A204.1 (cell line): Measurements from ENCODE around the gene ANAPC2.

Source experiments
- FAIRE-seq: peaks from 2 replicates; lab custom pipeline; 2012; peaks lifted over from hg19 to GRCh38; lab: Jason Lieb, UNC

The ANAPC2 gene

DNA sequence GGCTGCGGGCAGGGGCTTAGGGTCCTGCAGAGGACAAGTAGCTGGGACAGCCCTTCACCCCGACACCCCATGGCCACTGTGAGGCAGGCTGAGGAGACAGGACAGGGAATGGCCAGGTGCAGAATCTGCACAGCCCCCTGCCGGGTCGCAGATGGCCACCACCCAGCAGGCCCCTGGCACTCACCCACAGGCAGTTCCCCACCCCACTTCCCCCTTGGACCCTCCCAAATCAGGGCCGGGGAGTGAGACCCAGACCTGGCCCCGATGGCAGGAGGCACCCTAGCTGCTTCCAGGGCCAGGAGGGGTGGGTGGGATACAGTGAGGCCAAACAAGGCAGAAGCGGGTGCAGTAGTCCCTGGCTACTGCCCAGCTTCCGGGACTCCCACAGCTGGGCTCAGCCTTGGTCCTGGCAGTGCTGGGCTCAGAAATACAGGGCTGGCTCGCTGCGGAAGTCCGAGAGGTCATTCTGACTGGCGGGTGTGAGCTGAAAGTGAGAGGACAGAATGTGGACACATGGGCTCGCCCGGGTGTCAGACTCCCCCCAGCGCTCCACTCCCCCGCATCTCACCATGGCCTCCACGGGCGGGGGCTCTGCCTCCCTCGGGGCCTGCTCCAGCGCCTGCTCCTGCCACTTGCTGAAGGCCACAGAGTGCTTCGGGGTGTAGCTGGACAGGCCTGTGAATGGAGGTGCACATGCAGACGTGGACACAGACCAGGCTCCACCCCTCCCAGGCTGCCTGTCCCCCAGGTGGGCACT is 3.5 kb upstream of the ANAPC2 start:
- no peak for FAIRE-seq

DNA sequence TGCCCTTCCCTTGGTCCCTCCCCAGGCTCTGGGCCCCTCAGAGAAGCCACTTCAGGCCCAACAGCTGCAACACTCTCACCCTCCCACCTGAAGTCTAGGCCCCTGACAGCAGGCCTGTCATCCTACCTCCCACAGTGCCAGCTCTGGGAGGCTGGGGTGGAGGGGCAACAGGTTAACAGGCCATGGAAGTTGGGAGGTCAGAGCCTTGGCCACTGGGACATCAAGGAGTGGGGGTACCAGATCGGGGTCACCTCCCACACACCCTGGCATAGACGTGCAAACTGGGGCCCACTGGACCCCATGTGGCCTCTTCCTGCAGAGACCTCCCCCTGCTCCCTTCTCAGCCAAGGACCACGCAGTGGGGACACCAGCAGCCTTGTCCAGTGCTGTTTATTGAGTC is 2.9 kb upstream of the ANAPC2 start:
- FAIRE-seq: no peak

DNA sequence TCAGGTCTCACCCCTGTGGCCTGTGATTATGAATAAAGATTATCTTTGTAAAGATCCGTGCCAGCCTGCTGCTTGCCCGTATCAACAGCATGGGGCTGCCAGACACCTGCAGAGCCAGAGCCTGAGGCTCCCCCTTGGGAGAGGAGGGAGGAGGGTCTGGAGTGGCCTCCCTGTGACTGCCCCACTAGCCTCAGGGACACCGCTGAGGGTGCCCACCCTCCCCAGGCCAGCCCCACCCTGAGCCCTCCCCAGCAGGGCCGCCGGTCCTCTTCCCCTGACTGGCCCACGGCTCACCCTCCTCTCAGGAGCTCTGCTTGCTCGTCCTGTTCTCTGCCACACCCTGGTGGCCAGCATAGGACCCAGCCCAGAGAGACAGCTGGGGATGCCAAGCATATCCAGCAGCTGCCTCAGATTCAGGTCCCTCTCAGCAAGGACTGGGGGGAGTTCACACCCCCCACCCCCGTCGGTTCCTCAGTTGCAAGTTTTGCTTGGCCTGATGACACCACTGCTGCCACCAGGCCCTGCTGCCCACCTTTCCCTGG is 2.0 kb upstream of the ANAPC2 start:
- FAIRE-seq: no peak

DNA sequence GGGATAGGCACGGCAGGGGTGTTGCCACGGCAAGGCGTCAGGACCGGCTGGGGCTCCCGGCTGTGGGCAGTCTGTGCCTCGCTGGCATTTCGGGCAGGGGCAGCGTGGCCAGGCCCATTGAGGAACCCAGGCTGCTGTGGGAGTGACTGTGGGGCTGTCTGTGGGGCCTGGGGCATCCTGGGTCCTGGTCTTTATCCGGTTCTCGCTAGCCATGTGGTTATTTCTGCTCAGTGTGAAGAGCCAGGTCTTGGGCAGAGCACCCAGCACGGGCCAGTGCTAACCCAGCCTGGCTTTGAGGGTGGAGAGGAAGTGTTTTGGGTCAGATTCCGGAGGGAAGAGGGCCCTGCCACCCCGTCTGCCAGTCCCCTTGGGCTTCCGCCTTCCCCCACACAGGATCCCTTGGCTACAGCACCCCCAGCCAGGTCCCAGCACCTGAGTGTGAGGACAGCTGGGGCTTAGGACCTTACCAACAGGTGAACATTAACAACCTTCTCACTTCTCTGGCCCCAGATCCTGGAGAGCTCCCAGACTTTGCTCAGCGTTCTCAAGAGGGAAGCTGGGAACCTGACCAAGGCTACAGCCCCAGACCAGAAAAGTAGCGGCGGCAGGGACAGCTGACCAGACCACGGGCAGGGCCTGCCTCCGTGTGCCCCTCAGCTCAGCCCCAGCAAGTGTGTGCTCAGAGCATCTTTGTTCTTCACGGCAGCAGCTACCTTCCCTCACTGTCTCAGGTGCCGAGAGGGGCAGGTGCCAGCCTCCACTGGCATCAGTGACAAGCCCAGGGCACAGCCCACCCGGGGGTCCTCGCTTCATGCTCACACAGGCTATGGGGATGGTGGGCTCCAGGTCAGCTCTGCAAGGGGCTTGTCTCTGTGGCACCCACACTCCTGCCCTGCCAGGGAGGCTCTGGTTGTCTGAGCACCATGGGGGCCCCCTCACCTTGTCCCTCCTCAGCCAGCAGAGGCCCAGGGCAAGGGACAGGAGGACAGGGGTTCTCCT is 1.2 kb upstream of the ANAPC2 start:
- FAIRE-seq: no peak

DNA sequence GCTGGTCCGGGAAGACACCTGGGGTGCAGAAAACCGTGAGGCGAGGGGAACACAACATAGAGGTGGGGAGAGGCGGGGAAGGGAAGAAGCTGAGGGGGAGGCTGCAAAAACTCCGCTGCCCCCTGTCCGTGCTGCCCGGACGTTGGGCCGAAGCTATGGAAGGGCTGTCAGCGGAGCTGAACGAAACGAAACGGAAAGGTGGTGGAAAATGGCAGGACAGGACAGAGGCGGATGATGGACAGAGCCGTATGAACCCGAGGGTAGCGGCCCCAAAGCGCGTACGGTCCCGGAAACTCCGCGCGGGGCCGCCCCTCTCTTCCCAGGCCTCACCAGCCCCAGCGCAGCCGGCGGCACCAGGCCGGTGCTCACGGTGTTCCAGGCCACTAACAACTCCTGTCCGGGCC is 272 bp downstream of the ANAPC2 start:
- FAIRE-seq: no peak

DNA sequence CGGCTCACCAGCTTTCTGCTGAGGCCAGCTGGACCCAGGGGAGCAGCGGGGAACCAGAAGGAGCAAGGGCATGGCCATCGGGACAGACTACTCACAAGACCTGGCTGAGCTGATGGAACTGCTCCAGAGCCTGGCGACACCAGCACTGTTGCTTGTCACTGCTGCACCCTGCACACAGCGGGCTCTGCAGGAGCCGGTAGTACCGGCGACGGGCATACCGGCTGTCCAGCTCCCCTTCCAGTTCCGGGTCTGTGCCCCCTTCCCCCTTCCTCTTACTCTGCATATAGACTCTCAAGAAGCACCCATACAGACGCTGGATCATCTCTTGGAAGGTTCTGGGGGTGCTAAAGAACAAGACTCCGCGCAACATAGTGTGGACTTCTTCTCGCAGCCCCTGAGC is 974 bp downstream of the ANAPC2 start:
- FAIRE-seq: no peak

DNA sequence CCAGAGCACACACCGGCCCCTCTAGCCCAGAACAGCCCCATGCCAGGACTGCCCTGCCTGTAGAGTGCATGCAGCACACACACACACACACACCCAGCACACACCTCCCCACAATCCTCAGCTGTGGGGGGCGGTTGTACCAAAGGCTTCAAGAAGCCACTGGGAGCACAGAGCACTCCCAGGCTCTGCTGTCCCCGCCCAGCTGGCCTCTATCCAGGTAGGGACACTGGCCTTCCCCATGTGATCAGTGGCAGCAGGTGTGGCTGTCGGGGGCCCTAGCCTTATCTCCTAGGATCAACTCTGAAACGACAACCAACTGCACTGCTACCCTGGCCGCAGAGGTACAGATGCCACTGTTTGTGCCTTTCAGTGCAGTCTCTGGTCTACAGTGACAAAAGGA is 2.0 kb downstream of the ANAPC2 start:
- FAIRE-seq: no peak

DNA sequence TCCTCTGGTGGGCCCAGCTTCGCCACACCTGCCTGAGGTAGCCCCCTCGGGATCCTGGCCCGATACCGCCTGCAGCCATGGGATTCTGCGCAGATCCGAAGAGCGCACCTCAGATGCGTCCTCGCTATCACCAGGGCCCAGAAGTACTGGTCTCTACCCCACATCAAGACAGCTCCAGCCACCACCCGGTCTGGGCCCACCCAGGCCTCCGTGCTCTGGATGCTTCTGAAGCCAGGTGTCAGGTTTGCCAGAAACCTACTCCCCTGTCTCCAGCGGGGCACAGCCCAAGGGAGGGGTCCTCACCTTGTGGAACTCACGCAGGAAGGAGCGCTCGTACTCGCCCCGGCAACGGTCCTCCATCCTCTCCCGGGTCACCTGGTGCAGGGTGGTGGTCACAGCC is 2.4 kb downstream of the ANAPC2 start:
- no peak for FAIRE-seq

DNA sequence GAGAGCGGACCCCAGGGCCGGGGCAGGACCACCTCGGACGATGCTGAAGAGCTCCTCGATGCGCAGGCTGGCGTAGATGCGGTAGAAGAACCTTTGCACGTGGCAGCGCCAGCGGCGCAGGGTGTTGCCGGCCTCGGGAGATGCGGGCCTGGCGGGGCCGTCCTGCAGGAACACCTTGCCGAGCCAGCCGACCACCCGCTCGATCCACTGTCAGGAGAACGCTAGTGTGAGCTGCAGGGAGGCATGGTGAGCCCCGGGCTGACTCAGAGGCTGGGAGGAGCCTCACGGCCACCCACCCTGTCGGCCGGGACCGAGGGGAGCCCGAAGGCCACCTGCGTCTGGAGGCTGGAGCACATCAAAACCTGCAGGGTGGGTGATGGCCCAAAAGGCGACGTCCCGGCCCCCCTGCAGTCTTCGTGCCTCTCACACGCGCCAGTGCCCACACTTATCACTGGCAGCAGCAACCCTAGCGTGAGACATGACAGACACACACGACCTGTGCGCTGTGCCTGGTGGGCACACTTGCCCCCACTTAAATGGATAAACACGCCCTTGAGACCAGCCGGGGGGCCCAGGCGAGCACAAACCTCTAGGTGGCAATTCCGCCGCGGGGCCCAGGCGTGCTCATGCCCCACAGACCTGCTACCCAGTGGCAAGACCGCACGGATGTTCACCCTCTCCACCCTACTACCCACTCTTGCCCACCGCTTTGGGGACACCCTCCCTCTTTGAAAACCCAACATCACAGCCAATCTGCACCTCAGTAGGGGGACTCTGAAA is 3.3 kb downstream of the ANAPC2 start:
- no peak for FAIRE-seq

DNA sequence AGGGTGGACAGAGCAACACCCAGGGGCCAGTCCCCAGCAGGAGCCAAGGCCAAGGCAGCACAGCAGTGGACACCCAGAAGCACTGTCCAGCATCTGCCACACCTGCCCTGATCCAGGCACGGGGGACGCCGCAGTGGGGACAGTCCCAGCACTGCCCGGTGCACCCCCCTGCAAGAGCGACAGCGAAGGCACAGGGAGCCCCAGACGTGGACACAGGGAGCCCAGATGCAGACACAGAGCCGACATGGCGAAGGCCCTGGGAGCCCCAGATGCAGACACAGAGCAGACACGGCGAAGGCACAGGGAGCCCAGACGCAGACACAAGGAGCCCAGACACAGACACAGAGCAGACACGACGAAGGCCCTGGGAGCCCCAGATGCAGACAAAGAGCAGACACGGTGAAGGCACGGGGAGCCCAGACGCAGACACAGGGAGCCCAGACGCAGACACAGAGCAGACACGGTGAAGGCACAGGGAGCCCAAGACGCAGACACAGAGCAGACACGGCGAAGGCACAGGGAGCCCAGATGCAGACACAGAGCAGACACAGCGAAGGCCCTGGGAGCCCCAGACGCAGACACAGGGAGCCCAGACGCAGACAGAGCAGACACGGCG is 4.3 kb downstream of the ANAPC2 start:
- FAIRE-seq: no peak

DNA sequence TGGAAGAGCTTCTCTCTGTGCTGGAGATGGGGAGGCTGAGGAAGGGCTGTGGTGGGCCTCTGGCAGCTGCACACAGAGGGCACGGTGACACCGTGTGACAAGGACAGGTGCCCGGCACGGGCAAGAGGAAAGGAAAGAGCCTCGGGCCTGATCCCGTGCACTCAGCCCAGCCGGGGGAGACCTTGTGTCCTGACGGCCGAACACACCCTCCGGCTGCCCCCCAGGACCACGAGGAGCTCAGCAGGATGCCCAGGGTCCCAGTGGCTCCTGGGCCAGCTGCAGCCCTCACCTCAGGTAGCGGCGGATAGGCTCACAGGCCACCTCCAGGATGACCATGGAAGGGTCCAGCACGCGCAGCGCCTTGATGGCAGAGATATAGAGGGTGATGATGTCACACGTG is 5.5 kb downstream of the ANAPC2 start:
- FAIRE-seq: no peak

DNA sequence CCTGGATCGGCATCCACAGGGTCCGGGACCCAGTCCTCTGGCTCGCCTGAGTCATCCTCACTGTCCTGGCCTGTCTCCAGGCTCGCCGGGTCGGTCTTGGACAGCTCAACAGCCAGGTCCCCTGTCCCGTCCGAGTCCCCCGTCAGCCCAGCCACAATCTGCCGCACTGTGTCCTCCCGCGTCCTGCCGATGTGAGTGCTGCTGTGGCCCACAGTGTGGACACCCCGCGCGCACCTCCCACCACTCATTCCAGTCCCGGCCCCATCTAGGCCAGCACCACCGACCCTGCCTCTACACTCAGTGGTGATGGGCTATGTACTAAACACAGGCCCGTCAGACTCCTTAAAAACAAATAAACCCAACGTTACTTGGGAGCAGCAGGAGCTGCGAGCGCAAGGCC is 6.7 kb downstream of the ANAPC2 start:
- FAIRE-seq: no peak

DNA sequence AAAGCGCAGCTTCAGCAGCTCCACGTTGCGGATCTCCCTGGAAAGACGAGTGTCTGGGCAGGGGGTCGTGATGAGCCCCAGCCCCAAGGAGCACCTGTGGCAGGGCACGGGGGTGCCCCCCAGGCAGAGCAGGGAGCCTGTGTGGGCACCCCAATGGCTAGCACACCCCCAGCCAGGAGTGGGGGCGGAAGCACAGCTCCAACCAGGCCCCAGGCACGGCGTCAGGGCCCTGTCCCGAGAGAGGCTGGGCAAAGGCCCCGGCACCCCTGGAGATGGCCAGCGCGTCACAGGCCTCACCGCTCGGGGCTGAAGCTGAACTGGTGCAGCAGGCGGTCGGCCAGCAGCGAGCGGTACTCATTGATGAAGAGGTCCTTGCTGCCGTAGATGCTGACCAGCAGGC is 7.9 kb downstream of the ANAPC2 start:
- FAIRE-seq: no peak

DNA sequence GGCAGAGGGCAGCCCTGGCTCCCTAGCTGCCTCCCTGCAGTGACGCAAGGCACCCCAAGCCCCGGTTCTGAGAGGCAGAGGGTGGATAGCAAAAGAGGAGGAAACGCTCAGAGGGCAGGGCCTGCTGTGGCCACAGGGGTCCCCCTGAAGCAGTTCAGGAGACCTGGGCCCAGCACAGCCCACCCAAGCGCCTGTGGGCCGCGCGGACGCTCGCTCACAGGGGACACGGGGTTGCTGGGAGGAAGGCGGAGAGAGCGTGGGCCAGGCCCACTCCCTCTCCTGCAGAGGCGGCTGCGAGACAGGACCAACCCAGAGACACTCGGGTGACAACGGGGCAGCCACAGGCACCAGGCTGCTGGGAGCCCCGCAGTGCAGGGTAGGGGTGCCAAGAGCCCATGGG is 8.6 kb downstream of the ANAPC2 start:
- no peak for FAIRE-seq

DNA sequence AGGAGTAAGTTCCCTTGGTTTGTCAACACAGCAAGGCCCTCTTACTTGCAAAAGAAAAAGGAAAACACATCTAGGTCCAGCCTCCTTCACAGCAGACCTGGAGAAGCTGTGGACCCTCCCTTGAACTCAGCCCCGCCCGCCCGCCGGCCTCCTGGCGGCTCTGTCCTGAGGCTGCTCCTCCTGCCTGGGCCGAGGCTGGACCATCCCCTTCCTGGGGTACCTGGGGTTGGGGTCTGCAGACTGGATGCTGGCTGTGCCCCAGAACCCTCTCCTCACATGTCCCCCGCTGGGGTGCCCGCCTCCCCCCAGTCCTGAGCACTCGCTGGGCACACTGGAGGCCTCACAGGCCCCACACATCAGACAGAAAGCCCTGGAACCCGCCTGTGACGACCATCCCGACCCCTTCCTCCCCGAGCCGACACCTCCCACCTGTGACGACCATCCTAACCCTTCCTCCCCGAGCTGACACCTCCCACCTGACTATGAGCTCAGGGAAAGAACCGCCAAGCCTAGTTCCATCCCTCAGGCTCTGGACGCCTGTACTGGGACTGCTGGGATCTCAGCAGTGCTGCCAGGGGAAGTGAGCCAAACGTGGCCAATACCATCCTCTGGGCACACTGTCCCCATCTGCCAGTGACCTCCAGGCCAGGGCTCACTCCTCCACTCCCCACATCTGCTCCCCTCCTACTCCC is 9.3 kb downstream of the ANAPC2 start:
- no peak for FAIRE-seq

DNA sequence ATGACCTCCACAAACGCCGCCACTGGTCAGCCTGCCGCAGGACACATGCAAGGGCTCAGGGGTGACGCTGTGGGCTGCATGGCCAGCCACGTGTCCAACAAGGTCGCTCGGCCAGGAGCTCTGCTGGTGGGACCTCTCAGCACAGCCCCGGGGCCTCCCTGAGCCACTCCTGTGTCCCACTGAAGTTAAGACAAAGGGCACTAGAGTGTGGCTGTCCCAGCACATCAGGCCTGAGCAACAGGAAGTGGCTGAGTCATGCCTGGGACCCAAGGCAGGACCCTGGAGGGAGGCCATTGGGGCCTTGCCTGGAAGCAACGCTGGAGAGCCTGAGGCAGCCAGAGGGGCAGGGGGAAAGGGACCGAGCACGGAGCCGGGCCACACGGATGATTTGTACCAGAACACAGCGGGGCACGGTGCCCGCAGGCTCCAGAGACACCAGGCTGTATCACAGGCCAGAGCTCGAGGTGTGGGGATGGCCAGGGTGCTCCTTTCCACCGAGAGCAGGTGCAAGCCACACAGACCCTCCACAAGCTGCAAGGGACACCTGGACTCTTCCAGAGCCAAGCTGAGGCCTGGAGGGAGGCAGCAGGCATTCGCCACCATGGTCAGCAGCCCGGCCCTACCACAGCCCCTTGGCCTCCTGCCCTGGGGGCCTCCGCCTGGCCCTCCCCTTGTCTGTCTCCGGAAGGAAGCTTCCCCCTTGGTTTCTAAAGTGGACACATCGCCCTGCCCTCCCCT is 10.0 kb downstream of the ANAPC2 start:
- FAIRE-seq: no peak

DNA sequence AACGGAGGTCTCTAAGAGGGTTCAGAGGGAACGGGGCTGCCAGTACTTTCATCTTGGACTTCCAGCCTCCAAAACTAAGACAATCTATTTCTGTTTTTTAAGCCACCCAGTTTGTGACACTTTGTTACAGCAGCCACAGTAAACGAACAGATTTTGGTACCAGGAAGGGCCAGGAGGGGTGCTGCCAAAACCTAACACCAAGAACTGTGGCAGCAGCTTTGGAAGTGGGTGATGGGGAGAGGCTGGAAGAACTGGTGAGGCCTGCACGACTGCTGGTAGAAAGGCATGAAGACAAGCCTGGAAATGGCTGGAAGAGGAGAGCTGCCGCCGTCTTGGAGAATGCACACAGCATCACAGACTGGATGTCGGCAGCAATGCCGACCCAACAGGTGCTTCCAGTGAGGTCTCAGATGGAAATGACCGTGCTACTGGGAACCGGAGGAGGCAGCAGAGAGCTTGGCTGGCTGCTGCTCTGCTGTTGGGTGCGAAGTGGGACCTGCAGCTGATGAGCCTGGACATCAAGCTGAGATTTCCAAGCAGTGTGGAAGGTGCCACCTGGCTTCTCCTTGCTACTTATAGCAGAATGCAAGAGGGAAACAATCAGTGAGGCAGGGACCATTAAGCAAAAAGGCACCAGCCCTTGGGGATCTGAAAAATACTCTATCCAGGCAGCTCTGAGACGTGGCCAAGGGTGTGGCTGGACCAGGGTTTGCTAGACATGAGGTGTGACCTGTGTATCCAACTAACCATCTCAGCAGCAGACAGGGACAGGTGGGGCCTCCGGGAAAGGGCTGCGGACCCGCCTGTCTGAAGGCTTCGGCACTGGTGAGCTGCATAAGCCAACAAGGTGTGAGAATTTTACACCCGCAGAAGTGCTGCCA is 11.8 kb downstream of the ANAPC2 start:
- FAIRE-seq: no peak

DNA sequence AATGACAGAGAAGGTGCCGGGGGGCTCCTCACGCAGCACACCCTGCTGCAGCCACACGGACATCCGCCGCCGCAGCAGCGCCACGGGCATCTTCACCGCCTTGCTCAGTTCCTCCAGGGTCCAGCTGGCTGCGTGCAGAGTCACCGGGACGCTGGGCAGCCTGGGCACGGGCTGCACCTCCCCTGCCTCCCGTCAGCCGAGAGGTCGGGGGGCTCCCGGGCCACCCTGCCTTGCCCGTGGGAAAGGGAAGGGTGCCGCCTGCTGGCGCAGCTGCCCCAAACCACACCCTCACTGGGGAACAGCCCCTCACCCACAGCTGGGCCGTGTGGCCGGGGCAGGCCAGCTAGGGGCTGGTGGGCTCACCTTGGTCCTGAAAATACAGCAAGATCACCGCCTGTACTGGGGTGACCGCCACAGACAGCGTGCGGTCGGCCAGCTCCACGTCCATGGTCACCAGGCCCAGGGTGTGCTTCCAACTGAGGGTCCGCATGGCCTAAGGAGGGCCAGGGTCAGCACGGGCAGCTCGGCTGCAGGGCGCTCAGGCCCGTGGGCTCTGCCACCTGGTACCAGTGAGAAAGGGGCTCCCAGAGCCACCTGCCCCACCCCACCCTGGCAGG is 12.9 kb downstream of the ANAPC2 start:
- no peak for FAIRE-seq

DNA sequence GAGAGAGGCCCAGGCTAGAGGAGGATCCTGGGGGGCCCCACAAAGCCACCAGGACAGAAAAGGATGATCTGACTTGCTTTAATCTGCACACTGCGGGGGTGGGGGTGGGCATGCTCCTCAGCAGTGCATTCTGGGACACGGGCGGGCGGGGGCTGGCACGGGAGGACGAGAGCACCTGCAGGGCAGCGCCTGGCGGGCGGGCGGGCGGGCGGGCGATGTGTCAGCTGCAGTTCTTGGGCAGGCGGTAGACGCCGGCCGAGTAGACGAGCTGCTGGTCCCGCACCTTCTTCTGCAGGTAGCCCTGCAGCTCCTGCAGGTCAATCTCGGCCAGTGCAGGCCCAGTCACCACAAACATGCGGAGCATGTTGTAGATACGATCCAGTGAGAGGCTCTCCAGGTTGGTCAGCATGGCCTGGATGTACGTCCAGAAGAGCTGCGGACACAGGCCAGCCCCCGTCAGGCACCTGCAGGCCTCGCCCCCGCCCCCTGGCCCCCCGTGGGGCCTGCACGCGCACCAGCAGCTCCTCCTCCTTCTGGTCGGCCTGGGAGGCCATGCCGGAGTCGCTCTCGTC is 13.6 kb downstream of the ANAPC2 start:
- FAIRE-seq: no peak
